Posterior vena cava (tissue), 2 donors: ENCODE data around the gene KHDRBS1. TPM values are rescaled to one million over a fixed set of nuclear protein-coding genes. Genes with fewer than 3 reads are reported as not detected.

Source experiments
- microRNA-seq, 2 donors: library from miRNA; unstranded; fragments of <30 nt; microRNA quantifications; one replicate each; pipeline ENCODE4 v1.2.0, GENCODE V29; 2020 to 2021; ENCODE audit warnings: borderline microRNAs expressed in 2 of 2
- total RNA-seq, 2 donors: library from RNA; stranded (reverse); fragmentation: NEBNext Ultra II Directional; extraction: Animal tissue kit (Norgen Biotek cat#: 25700); gene quantifications; one replicate each; pipeline ENCODE4 v1.2.1, GENCODE V29; 2021
- donor health status: DM: yes; HTN: yes; CAD: no.
- donor health status: DM: yes; HTN: yes; CAD: no.

The KHDRBS1 gene
- total RNA-seq, 2 donors from 2014 or later = 68.8 to 71.5 TPM

Small RNAs within 50 kb of the gene (microRNA-seq; reads per million reads assigned to microRNA genes)
- gene MIR5585 = 0 reads per million in 2 donors

Other genes with a start within 250 kb of the KHDRBS1 start
- 1 to 10 TPM; 3.8 to 5.3 TPM for gene ADGRB2, start 249.5 kb upstream of the KHDRBS1 start, total RNA-seq
- 10 to 100 TPM; 13.5 to 23.0 TPM for gene SPOCD1, start 197.8 kb upstream of the KHDRBS1 start, total RNA-seq
- gene PTP4A2, start 75.5 kb upstream of the KHDRBS1 start, total RNA-seq = 100 to 1,000 TPM; 259 to 375 TPM
- gene TMEM39B, start 59.1 kb downstream of the KHDRBS1 start, total RNA-seq = 10 to 100 TPM; 11.5 to 14.5 TPM
- 10 to 100 TPM; 60.7 to 66.3 TPM for gene KPNA6, start 94.2 kb downstream of the KHDRBS1 start, total RNA-seq
- 10 to 100 TPM; 44.8 to 45.3 TPM for gene TXLNA, start 165.8 kb downstream of the KHDRBS1 start, total RNA-seq
- 1 to 10 TPM; 7.5 to 8.3 TPM for gene CCDC28B, start 186.7 kb downstream of the KHDRBS1 start, total RNA-seq
- gene IQCC, start 191.8 kb downstream of the KHDRBS1 start, total RNA-seq = 1 to 10 TPM in 1 of 2 donors, under 1 TPM in 1; 0.33 to 1.1 TPM
- gene DCDC2B, start 195.2 kb downstream of the KHDRBS1 start, total RNA-seq = not detected
- 10 to 100 TPM; 12.7 to 15.9 TPM for gene TMEM234, start 208.5 kb downstream of the KHDRBS1 start, total RNA-seq
- 100 to 1,000 TPM; 117 to 131 TPM for gene EIF3I, start 208.5 kb downstream of the KHDRBS1 start, total RNA-seq
- 1 to 10 TPM; 8.6 to 9.2 TPM for gene FAM167B, start 233.4 kb downstream of the KHDRBS1 start, total RNA-seq
- 1 to 10 TPM; 1.1 to 1.3 TPM for gene LCK, start 237.4 kb downstream of the KHDRBS1 start, total RNA-seq